SIG-M5 (cell line): Measurements from ENCODE around the gene ZNF562.

Experiments used
- DNase-seq: peaks from one replicate; lab custom pipeline; 2025; lab: John Stamatoyannopoulos, UW

The ZNF562 gene

DNA sequence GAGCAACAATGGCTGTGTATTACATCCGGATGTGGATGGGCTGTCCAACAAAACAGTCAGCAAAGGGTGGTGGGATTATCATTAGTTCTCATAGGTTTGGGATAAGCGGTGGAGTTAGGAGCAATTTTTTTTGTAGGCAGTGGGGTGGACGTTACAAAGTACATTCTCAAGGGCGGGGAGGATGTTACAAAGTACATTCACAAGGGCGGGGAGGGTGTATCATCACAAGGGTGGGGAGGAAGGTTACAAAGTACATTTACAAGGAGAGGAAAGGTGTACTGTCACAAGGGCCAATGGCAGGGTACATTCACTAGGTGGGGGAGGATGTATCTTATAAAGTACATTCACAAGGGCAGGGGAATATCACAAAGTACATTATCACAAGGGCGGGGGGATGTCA, 33.1 kb downstream of the ZNF562 start:
- DNase-seq, result no peak

DNA sequence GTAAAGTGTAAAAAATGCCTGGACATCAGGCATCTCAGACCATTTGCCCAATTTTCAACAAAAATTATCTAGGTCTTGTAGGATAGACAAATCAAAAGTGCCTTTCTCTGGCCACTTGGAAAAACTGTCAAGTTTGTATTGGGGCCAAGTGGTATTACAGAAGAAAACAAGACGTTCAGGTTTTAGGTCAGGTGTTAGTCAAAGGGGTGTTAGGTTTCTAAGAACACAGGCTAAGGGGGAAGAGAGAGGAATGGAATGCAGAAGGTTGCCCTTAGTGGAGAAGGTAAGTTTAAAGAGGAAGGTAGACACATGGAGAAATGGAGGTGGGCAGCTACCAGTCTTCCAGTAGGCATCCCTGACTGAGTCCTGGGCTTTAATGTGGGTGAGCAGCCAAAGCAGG, 33.9 kb downstream of the ZNF562 start:
- DNase-seq, result no peak

DNA sequence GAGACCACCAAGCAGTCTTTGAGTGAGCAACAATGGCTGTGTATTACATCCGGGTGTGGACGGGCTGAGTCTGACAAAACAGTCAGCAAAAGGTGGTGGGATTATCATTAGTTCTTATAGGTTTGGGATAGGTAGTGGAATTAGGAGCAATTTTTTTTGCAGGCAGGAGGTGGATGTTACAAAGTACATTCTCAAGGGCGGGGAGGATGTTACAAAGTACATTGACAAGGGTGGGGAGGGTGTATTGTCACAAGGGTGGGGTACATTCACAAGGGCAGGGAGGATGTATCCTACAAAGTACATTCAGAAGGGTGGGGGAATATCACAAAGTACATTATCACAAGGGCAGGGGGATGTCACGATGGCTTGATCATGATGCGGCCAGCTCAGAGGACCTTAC, 38.9 kb downstream of the ZNF562 start:
- no peak for DNase-seq

DNA sequence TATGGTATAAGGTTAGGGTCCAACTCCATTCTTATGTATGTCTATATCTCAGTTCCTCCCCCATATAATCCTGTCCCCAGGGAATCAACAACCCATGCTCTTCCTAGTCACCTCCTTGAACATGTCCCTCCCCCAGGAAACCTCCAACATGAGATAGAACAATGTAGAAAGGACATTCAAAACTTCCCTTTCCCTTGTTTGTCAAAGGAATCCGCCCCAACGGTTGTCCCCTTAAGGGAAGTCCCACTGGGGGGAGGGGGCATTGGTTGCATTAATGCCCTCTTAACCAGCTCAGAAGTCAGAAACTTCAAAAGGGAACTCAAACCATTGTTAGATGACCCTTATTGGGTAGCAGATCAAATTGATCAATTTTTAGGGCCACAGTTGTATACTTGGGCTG, 47.0 kb downstream of the ZNF562 start:
- DNase-seq, result no peak

DNA sequence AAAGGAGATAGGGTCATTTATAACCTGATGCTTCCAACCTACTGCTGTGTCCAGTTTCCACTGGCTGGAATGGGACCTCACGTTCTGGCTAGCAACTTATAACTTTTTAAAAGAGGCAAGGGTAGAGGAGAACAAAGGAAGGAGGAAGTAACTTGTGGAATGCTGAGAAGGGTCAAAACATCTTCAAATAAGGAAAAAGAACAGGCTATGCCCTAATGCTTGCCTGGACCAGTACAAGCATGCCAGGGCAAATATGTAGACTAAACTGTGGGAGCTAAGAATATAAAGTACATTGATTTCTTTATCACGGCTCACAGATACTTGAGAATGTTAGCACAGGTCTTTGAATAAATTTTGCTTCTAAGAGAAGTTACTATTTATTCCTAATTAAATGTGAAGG, 52.4 kb downstream of the ZNF562 start:
- no peak for DNase-seq

DNA sequence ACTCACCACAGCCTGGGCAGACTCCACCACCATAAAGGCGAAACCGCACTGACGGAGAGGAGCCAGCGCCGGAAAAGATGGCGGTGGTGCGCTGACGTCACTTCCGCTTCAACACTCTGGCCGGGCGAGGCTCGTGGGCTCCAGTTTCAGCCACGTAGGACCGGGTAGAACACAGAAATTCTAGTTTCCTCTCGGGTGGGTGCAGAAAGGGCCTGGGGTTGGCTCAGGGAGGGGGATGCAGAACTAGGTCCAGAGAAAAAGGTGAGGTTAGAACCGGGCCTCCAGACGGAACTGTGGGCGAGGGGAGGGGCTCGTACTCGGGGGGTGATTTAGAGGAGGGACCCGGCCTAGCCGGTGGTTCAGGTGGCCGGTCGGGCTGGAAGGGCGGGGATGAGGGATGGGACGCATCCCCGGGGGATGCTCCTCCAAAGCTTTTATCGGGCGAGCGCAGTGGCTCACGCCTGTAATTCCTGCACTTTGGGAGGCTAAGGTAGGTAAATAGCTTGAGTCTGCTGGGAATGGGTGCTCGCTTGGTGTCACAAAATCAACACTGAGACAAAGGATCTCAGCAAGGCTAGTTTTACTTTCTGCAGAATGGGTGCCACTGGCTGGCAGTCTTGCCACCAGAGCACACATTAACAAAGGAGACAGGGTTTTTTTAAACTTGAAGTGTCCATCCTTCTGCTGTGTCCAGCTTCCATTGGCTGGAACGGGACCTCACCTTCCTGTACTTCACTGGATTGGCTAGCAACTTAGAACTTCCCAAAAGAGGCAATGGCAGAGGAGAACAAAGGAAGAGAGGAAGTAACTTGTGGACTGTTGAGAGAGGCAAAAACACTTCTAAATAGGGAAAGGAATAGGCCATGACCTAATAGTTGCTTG, 53.5 kb downstream of the ZNF562 start, which contains the start of gene ZNF561:
ZNF561 (minus strand) TSS at position 77 of the 882 bp plus-strand sequence. CDS start 1,776 bp downstream, outside the sequence.
- peak; percentile 38 for DNase-seq

DNA sequence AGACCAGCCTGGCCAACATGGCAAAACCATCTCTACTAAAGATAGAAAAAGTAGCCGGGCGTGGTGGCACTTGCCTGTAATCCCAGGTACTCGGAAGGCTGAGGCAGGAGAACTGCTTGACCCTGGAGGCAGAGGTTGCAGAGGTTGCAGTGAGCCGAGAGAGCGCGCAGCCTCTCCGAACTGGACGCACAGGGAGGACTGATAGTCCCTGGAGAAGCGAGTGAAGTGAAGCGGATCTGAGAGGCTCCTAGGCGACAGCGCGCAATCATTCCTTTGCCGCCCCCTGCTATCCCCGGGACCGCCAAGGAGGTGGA, 54.1 kb downstream of the ZNF562 start:
- DNase-seq, result no peak

DNA sequence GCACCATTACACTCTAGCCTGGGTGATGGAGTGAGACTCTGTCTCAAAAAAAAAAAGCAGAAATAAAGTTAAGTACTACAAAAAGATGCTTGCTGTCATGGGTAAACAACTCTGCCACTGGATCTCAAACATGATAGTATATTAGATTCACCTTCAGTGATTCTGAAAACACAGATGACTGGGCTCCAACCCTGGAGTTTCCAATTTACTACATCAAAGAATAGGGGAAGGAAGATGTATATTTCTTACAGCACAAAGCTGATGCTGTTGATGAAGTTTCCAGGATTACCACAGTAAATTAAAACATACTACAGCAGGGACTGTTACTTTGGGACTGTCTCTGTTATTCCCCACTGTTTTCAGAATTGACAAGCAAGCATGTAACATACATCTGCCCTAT, 59.1 kb downstream of the ZNF562 start:
- no peak for DNase-seq

DNA sequence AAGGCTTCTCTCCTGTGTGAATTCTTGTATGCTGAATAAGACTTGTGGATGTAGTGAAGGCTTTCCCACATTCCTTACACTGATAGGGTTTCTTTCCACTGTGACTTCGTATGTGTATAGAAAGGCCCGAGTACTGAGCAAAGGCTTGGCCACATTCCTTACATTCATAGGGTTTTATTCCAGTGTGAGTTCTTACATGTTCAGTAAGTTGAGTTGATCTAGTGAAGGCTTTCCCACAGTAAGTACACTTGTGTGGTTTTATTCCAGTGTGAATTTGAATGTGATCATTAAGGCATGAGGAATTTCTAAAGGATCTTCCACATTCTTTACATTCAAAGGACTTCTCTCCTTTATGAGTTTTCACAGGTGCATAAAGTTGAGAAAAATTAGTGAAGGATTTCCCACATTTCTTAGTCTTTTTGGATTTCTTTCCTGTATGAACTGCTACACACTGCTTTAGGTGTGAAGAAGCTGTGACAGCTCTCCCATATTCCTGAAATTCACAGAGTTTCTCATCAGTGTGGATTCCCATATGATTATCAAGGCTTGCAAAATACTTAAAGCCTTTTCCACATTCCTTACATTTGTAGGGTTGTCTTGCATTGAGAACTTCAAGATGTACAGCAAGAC, 64.3 kb downstream of the ZNF562 start:
- DNase-seq, result no peak

DNA sequence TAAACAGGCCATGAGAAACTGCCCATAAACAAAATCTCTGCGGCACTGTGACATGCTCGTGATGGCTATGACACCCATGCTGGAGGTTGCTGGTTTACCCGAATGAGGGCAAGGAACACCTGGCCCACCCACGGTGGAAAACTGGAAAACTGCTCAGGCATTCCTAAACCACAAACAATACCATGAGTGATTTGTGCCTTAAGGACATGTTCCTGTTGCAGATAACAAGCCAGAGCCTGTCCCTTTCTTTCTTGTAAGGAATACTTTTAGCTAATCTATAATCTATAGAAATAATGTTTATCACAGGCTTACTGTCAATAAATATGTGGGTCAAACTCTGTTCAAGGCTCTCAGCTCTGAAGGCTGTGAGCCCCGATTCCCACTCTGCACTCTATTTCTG, 66.0 kb downstream of the ZNF562 start:
- DNase-seq, result no peak

DNA sequence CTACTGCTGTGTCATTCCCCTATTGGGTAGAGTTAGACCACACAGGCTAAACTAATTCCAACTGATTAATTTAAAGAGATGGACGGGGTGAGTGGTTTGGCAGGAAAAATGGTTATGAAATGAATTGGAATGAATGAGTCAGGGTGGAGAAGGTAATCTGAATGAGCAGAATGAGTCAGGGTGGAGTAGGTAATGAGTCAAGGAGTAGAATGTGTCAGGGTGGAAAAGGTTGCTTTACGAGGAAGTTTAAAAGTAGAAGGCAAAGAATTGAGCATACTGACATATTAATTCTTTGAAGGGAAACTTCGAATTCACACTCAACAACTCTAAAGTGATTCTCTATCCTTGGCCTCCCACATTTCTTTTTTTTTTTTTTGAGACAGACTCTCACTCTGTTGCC, 77.9 kb downstream of the ZNF562 start:
- DNase-seq, result no peak
